Neutrophil (primary cell): ENCODE data around the gene CST7.

Experiments used
- H3K27ac ChIP-seq: fragments of 200-600 bp; sonication (generic); 2 replicates; pipeline ENCODE4 v1.5.1; 2016; ENCODE audit warnings: mild to moderate bottlenecking, moderate library complexity
- H3K27me3 ChIP-seq: fragments of 200-600 bp; sonication (generic); 2 replicates; pipeline ENCODE4 v1.6.0; 2016; ENCODE audit warnings: mild to moderate bottlenecking
- H3K36me3 ChIP-seq: fragments of 200-600 bp; sonication (generic); 2 replicates; pipeline ENCODE4 v1.5.1; 2017
- H3K4me1 ChIP-seq, 2 experiments: fragments of 200-600 bp in 1 of 2; sonication (generic) in 1 of 2; 1 replicate in 1 of 2; 2 replicates in 1 of 2; pipeline versions ENCODE4 v1.5.1 to v1.6.1; 2013 to 2016; ENCODE audit warnings: low read depth in 1 of 2, low read length in 1 of 2, mild to moderate bottlenecking in 1 of 2, moderate library complexity in 1 of 2; ENCODE audit not compliant: control insufficient read depth in 1 of 2, insufficient read depth in 1 of 2
- H3K4me3 ChIP-seq, 2 experiments: fragments of 200-600 bp in 1 of 2; sonication (generic) in 1 of 2; 1 replicate in 1 of 2; 2 replicates in 1 of 2; pipeline ENCODE4 v1.5.1; 2013 to 2016; ENCODE audit warnings: low read depth in 1 of 2, low read length in 1 of 2, mild to moderate bottlenecking in 1 of 2, moderate library complexity in 1 of 2
- H3K9me3 ChIP-seq: fragments of 200-600 bp; sonication (generic); 2 replicates; pipeline ENCODE4 v1.5.1; 2016
- CTCF ChIP-seq: fragments of 200-600 bp; sonication (generic); IDR thresholded peaks from 2 replicates; pipeline ENCODE4 v1.5.1; 2016; ENCODE audit warnings: antibody characterized with exemption

CST7 gene

DNA sequence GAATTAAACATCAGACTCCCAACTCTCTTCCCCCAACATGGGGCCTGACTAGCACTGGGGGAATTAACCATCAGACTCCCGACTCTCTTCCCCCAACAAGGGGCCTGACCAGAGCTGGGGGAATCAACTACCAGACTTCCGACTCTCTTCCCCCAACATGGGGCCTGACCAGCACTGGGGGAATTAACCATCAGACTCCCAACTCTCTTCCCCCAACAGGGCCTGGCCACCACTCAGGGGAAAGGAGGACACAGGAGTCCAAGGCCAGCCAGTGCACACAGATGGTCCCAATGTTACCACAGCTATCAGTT is 13.1 kb downstream of the CST7 start:
- Histone ChIP-seq H3K36me3 (peaks cover 100% of the 10 kb centered on the region), H3K27ac (peak overlapping the region; percentile 68), H3K27me3 (no peaks in the 10 kb centered on the region), H3K9me3 (no peaks in the 10 kb centered on the region), H3K4me3 (no peak overlapping the region), H3K4me1 (no peaks in the 10 kb centered on the region)
- no peak for TF ChIP-seq CTCF

- TF ChIP-seq CTCF: peak; percentile 7
- no peaks in the 10 kb centered on the region for H3K4me1 ChIP-seq
- peak overlapping the region; percentile 68 for H3K27ac ChIP-seq
- peaks cover 100% of the 10 kb centered on the region for H3K36me3 ChIP-seq
- H3K9me3 ChIP-seq: no peaks in the 10 kb centered on the region
- H3K4me3 ChIP-seq: no peak overlapping the region
- no peaks in the 10 kb centered on the region for H3K27me3 ChIP-seq
Observed at GRCh38 chr20:24962510-24962909, 13.4 kb downstream of the CST7 start.

GRCh38 chr20:24963672-24964505 is 14.8 kb downstream of the CST7 start:
- Histone ChIP-seq H3K9me3 (no peaks in the 10 kb centered on the region), H3K27me3 (no peaks in the 10 kb centered on the region), H3K27ac (peak overlapping the region; percentile 68), H3K36me3 (peaks cover 100% of the 10 kb centered on the region), H3K4me1 (no peaks in the 10 kb centered on the region), H3K4me3 (no peak overlapping the region)
- no peak for TF ChIP-seq CTCF

- TF ChIP-seq CTCF: no peak
- Histone ChIP-seq H3K4me1 (no peaks in the 10 kb centered on the region), H3K4me3 (no peak overlapping the region), H3K27ac (peak overlapping the region; percentile 68), H3K27me3 (no peaks in the 10 kb centered on the region), H3K36me3 (peaks cover 100% of the 10 kb centered on the region), H3K9me3 (no peaks in the 10 kb centered on the region)
Observed at GRCh38 chr20:24964506-24964840, 15.4 kb downstream of the CST7 start.

DNA sequence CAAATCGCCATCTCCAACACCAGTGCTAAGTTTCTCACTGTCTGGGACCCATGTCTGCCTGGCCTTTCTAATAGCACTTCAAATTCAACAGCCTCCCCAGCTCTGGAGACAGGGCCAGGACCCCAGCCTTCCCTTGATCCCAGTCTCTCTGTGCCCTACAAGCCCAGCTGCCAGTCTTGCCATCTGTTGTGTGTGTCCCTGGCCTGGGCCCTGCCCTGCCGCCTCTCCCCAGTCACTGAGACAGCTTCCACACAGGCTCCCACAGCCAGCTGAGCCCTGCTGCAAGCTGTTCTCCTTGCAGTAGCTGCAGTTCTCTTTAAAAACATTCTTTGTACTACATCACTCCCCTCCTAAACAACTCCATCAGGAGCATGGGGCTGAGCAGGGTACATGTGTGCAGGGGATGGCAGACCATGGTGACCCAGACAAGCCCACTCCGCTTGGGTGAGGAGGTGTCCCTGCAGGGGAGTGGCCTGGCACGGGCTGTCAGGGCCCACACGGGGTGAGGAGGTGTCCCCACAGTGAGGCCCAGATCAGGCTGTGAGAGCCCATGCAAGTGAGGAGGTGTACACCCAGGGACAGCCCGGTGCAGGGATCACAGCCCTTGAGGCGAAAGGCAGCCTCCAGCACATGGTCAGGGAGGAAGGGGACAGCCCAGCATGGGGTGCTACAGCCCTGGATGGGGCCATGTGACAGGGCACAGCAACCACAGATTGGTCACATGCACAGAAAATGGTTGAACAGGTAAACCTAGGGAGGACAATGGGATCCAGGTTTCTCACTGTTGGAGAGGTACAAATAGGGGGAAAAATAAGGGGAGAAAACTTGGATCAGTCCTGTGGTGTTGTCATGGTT is 16.2 kb downstream of the CST7 start:
- Histone ChIP-seq H3K4me1 (no peaks in the 10 kb centered on the region), H3K36me3 (peaks cover 100% of the 10 kb centered on the region), H3K27me3 (no peaks in the 10 kb centered on the region), H3K27ac (peak overlapping the region; percentile 52), H3K4me3 (no peak overlapping the region), H3K9me3 (no peaks in the 10 kb centered on the region)
- TF ChIP-seq CTCF: no peak
